ENCODE results near the gene PAQR8. TPM values are rescaled to one million over a fixed set of nuclear protein-coding genes. Genes with fewer than 3 reads are reported as not detected.

PAQR8 gene
- total and polyA plus RNA-seq, 2 of the 13 experiments (the other 11 are each of a cell fraction or from before 2014, with no cell fraction given): 37.7 to 50.7 TPM

DNA sequence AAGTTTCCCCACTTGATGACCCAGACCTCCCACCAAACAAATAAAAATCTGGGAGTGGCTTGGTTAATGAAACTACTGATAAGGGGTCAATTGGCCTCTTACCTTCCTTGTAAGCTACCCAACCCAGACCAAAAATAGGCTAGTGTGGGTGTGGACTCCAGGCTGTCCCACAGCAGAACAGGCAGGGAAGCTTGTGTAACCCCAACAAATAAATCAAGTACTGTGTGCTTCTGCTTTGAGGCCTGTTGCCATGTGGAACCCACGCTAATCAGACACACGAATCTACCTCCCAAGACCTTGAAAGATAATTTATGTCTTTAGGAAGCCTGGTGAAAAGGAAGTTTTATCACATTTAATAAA is 33.7 kb upstream of the PAQR8 start (continued):
- peak; percentile 10; the same call in 1 of the 2 replicates for TF ChIP-seq ARID4A (CRISPR knock-in tag; IDR thresholded peaks at IDR 0.05; ENCODE audit: borderline replicate concordance)
- peak; percentile 76 for TF ChIP-seq MED8 (CRISPR knock-in tag; IDR thresholded peaks at IDR 0.05; ENCODE audit: insufficient replicate concordance)
- no peak for TF ChIP-seq CAMTA2 (CRISPR knock-in tag; IDR thresholded peaks at IDR 0.05; ENCODE audit: borderline replicate concordance)
- no peak; the same call in 1 of the 2 replicates for TF ChIP-seq NR2C2 (CRISPR knock-in tag; IDR thresholded peaks at IDR 0.05; ENCODE audit: borderline replicate concordance)
- TF ChIP-seq RXRB (CRISPR knock-in tag; IDR thresholded peaks at IDR 0.05; ENCODE audit: borderline replicate concordance): peak; percentile 20; the same call in 1 of the 2 replicates
- peak; percentile 52; the same call in 1 of the 2 replicates for TF ChIP-seq DMAP1 (CRISPR knock-in tag; IDR thresholded peaks at IDR 0.05)

DNA sequence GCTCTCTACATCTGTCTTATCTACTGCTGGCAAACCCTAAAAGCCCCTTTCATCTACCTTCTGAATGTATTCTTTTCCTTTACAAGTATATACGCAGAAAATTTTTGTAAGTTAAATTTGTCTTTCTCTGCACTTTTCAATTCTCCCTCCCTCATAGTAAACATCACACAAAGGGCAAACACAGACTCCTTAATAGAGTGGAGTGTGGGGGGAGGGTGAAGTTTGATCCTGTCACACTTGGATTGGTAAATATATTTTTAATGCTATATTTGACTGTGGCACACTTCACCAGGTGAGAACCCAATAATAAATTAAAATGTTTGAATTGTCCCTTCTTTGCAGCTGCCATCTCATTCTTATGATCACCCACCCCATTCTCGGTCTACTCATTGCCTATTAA is 33.2 kb upstream of the PAQR8 start:
- BruUV-seq (replicated peaks): TSS peak; percentile 42
- H3K36me3 ChIP-seq (replicated peaks in 1 of 2; ENCODE audit: control insufficient read depth in 1 of 2, insufficient read depth in 2 of 2, low read length in 2 of 2): no peaks in the 10 kb centered on the region
- no peak for ATAC-seq
- in situ Hi-C loops (cut with HindIII; ENCODE audit: extremely low pct_ligation_motif_present, low pct_unique_long_range_greater_than_20kb): no loop called here
- 39% methylated on average over 2 of the region's 2 CpGs for WGBS (ENCODE audit: low lambda C conversion rate)
- ChIA-PET POLR2A (interaction anchor here (0.8 to 4.5 kb wide), 9 partner anchors 8 to 269 kb away, joined by 4 to 48 read pairs (median 10); partner anchors contain the start of genes EFHC1, MCM3 and PAQR8), CTCF (ENCODE audit: low intra/inter-chr PET ratio, low total read pairs) (no interaction called here)
- H3K79me2 ChIP-seq (ENCODE audit: insufficient read depth, low read length): no peaks in the 10 kb centered on the region
- H3K4me1 ChIP-seq (ENCODE audit: insufficient read depth, low read length): peaks cover 96% of the 10 kb centered on the region
- no peak for FAIRE-seq
- H3K4me2 ChIP-seq (ENCODE audit: low read depth, low read length): peak overlapping the region; percentile 81
- DNase-seq (ENCODE audit: low spot score): peak; percentile 30
- H4K20me1 ChIP-seq (ENCODE audit: insufficient read depth, low read length): no peaks in the 10 kb centered on the region
- H3K4me3 ChIP-seq (replicated peaks in 1 of 3; ENCODE audit: insufficient read depth in 1 of 3, low read depth in 2 of 3, low read length in 3 of 3): peak overlapping the region in 2 of 3 experiments; percentile 6 to 19; a peak in 3 of 6 replicates
- H3K9me3 ChIP-seq (ENCODE audit: low read length): no peaks in the 10 kb centered on the region
- intact Hi-C loops (cut with micrococcal nuclease; ENCODE audit: unreplicated experiment): loop anchor here (1.0 kb wide), 1 partner anchor 261 kb away; no protein-coding TSS in a partner anchor
- H3K27ac ChIP-seq (ENCODE audit: extremely low read length, insufficient read depth, low read length): peak overlapping the region; percentile 93
- no peaks in the 10 kb centered on the region for H3K27me3 ChIP-seq (ENCODE audit: control insufficient read depth in 1 of 2, insufficient read depth in 2 of 2, low read length in 2 of 2)
- no peak overlapping the region for H2AFZ ChIP-seq (ENCODE audit: low read length)
- peak overlapping the region; percentile 69 for H3K9ac ChIP-seq (ENCODE audit: insufficient read depth, low read depth, low read length)
- TF ChIP-seq, protein P1, sequence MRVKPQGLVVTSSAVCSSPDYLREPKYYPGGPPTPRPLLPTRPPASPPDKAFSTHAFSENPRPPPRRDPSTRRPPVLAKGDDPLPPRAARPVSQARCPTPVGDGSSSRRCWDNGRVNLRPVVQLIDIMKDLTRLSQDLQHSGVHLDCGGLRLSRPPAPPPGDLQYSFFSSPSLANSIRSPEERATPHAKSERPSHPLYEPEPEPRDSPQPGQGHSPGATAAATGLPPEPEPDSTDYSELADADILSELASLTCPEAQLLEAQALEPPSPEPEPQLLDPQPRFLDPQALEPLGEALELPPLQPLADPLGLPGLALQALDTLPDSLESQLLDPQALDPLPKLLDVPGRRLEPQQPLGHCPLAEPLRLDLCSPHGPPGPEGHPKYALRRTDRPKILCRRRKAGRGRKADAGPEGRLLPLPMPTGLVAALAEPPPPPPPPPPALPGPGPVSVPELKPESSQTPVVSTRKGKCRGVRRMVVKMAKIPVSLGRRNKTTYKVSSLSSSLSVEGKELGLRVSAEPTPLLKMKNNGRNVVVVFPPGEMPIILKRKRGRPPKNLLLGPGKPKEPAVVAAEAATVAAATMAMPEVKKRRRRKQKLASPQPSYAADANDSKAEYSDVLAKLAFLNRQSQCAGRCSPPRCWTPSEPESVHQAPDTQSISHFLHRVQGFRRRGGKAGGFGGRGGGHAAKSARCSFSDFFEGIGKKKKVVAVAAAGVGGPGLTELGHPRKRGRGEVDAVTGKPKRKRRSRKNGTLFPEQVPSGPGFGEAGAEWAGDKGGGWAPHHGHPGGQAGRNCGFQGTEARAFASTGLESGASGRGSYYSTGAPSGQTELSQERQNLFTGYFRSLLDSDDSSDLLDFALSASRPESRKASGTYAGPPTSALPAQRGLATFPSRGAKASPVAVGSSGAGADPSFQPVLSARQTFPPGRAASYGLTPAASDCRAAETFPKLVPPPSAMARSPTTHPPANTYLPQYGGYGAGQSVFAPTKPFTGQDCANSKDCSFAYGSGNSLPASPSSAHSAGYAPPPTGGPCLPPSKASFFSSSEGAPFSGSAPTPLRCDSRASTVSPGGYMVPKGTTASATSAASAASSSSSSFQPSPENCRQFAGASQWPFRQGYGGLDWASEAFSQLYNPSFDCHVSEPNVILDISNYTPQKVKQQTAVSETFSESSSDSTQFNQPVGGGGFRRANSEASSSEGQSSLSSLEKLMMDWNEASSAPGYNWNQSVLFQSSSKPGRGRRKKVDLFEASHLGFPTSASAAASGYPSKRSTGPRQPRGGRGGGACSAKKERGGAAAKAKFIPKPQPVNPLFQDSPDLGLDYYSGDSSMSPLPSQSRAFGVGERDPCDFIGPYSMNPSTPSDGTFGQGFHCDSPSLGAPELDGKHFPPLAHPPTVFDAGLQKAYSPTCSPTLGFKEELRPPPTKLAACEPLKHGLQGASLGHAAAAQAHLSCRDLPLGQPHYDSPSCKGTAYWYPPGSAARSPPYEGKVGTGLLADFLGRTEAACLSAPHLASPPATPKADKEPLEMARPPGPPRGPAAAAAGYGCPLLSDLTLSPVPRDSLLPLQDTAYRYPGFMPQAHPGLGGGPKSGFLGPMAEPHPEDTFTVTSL (CRISPR knock-in tag; IDR thresholded peaks at IDR 0.05; ENCODE audit: borderline replicate concordance): no peak
- no peak for TF ChIP-seq AFF4 (CRISPR knock-in tag; IDR thresholded peaks at IDR 0.05)
